ENCODE measurements around the gene PCDHGB1. TPM values are rescaled to one million over a fixed set of nuclear protein-coding genes. Genes with fewer than 3 reads are reported as not detected.

PCDHGB1 gene
- total RNA-seq, 1 experiment from 2014 or later = 5.6 TPM

- TF ChIP-seq HMGXB4 (CRISPR knock-in tag; IDR thresholded peaks at IDR 0.05) (peak; percentile 90; the same call in 1 of the 2 replicates), TCF7 (CRISPR knock-in tag; IDR thresholded peaks at IDR 0.05; ENCODE audit: low read depth) (no peak), SP1 (CRISPR knock-in tag; conservative IDR thresholded peaks at IDR 0.05) (peak; percentile 77), ZNF281 (CRISPR knock-in tag; IDR thresholded peaks at IDR 0.05) (no peak), USF2 (CRISPR knock-in tag; IDR thresholded peaks at IDR 0.05) (no peak), CDX4 (CRISPR knock-in tag; IDR thresholded peaks at IDR 0.05; ENCODE audit: borderline replicate concordance) (no peak), TEAD4 (CRISPR knock-in tag; IDR thresholded peaks at IDR 0.05) (0 out of 2 replicates have a peak, but pooled peaks have one; percentile 44), KAT7 (CRISPR knock-in tag; IDR thresholded peaks at IDR 0.05; ENCODE audit: borderline replicate concordance) (no peak), SOX15 (CRISPR knock-in tag; IDR thresholded peaks at IDR 0.05) (no peak), ZBTB21 (CRISPR knock-in tag; IDR thresholded peaks at IDR 0.05; ENCODE audit: borderline replicate concordance) (no peak), CTCF (IDR thresholded peaks at IDR 0.05) (peak; percentile 85), ATF3 (CRISPR knock-in tag; conservative IDR thresholded peaks at IDR 0.05) (no peak), E2F5 (CRISPR knock-in tag; IDR thresholded peaks at IDR 0.05) (0 out of 2 replicates have a peak, but pooled peaks have one; percentile 62), ZSCAN18 (CRISPR knock-in tag; IDR thresholded peaks at IDR 0.05) (no peak), NR2C2 (CRISPR knock-in tag; IDR thresholded peaks at IDR 0.05) (no peak), PREB (CRISPR knock-in tag; IDR thresholded peaks at IDR 0.05; ENCODE audit: borderline replicate concordance) (no peak), ZNF532 (CRISPR knock-in tag; IDR thresholded peaks at IDR 0.05; ENCODE audit: borderline replicate concordance) (no peak), ZMAT4 (CRISPR knock-in tag; IDR thresholded peaks at IDR 0.05) (no peak), CREB1 (CRISPR knock-in tag; IDR thresholded peaks at IDR 0.05) (no peak)
These were observed 29.4 kb upstream of the PCDHGB1 start, which contains the start of gene TAF7 (continued) for GRCh38 chr5:141320225-141321169.

Measured in WTC11 (cell line).